ENCODE measurements around the gene PLXND1.
"Not testable (repeated sequence)": the region's sequence is repeated elsewhere in the genome, so short reads cannot be mapped to it uniquely, and the experiment has no call there.

PLXND1 gene, protein sequence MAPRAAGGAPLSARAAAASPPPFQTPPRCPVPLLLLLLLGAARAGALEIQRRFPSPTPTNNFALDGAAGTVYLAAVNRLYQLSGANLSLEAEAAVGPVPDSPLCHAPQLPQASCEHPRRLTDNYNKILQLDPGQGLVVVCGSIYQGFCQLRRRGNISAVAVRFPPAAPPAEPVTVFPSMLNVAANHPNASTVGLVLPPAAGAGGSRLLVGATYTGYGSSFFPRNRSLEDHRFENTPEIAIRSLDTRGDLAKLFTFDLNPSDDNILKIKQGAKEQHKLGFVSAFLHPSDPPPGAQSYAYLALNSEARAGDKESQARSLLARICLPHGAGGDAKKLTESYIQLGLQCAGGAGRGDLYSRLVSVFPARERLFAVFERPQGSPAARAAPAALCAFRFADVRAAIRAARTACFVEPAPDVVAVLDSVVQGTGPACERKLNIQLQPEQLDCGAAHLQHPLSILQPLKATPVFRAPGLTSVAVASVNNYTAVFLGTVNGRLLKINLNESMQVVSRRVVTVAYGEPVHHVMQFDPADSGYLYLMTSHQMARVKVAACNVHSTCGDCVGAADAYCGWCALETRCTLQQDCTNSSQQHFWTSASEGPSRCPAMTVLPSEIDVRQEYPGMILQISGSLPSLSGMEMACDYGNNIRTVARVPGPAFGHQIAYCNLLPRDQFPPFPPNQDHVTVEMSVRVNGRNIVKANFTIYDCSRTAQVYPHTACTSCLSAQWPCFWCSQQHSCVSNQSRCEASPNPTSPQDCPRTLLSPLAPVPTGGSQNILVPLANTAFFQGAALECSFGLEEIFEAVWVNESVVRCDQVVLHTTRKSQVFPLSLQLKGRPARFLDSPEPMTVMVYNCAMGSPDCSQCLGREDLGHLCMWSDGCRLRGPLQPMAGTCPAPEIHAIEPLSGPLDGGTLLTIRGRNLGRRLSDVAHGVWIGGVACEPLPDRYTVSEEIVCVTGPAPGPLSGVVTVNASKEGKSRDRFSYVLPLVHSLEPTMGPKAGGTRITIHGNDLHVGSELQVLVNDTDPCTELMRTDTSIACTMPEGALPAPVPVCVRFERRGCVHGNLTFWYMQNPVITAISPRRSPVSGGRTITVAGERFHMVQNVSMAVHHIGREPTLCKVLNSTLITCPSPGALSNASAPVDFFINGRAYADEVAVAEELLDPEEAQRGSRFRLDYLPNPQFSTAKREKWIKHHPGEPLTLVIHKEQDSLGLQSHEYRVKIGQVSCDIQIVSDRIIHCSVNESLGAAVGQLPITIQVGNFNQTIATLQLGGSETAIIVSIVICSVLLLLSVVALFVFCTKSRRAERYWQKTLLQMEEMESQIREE (N-terminal part only)

DNA sequence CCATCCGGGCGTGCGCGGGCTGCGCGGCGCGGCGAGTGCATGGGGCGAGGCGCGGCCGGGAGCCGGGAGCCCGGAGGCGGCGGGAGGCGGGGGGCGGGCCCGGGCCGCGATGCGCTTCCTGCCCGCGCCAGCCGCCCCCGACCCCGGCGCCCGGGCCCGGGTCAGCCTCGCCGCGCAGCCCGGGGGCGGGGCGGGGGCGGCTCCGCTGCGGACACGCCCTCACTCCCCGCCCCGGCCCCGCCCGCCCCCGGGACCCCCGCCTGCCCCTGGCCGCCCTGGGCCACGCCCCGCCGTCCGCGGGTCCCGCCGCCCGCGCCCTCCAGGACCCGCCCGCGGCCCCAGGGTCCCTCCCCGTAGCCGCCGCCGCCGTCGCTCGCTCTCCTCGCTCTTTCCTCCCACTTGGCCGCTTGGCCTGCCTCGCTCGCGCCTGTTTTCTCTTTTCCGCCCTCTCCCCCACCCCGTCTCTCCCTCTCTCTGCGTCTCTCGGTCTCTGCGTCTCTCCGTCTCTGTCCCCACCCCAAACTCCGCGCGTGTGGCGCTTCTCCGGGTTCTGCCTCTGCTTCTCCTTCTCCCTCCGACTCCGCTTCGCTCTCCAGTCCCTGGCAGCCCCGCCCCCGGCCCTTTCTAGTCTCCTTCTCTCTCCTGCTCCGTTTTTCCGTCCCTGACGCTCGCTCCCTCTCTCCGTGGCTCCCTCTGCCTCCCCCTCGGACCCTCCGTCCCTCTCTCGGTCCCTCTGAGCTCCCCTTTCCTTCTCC lies at the start of gene PLXND1:
Gene PLXND1 (minus strand): TSS at position 41 of the 755 bp plus-strand sequence. CDS start 37 bp downstream, at position 4.
- peak in 2 of 4 experiments; percentile 5 to 39 for DNase-seq

DNA sequence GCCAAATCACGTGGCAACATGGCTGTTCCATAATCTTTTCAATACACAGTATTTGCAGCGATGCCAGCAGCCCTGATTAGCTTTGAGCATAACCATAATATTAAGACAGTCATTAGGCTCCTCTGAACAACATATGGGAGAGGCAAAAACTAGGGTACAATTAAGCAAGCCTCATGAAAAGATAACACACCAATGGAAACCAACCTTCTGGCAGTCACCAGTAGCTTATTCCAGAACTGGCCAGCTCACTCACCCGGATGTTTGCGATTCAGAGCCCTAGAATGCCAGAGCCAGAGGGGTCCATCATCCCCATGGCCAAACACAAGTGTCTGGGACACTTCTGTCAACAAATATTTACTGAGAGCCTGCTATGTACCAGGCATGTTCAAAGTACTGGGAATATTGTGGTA lies 48.8 kb upstream of the PLXND1 start:
- DNase-seq, result no peak

DNA sequence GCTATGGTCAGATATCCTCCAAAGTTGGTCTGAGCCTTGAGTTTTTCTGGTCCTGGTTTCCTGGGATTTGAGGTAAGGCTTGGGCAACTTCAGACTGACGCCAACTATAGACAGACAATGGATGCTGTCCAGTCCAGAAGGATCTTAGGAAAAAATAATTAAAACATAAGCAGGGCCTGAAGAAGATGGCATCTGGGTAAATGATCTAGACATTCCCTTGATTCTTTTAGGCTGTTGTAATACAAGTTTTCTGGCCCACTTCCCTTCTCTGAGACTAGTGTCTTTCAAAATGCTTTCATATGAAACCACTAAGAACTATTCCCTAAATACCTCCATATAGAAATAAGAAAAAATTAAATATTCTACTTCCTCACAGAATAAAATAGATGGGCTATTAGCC lies 47.7 kb upstream of the PLXND1 start:
- no peak for DNase-seq

DNA sequence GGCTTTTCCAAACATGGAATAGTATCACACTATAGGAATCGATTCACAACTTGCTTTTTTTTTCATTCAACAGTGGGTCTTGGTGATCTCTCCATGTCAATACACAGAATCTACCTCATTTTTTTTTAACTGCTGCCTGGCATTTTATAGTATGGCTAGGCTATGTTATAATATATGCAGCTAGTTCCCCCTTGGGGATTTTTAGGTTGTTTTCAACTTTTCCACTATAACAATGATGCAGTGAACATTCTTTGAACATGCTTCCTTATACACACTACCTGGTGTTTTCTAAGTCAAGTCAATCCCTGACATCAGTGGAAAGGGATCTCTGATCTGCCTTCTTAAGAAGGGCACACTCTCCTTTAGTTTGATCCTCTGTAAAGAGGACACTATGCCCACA lies 46.5 kb upstream of the PLXND1 start:
- DNase-seq, result no peak

DNA sequence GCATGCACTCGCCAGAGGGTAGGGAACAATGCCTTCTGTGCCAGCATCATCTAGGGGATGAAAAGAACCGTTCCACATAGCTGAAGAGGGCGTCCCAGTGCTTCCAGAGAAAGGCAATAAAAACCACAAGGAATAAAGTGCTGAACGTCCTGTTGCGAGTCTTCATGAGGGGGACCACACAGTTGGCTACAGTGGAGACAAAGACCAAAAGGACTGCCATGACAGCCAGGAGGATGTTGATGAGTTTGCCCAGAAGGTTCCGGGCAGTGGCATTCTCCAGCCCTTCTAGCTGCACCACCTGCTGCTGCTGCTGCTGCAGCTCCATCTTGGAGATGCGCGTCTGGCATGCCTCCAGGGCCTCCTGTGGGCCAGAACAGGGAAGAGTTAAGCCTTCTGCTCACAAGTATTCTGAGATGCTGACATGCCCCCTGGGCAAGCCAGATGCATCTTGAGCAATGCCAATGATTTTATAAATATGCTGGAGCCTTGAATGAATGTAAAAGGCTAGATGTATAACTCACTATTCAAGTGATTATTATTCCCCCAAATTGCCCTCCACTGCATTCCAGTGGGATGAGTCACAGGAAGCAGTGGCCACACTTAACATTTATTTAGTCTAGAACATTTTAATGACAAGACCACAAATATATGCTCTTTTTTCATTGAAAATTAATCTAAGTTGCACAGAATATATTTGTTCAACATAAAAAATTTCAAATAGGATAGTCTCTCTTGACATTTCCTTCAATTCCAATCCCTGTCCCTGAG lies 45.1 kb upstream of the PLXND1 start:
- DNase-seq, result no peak

DNA sequence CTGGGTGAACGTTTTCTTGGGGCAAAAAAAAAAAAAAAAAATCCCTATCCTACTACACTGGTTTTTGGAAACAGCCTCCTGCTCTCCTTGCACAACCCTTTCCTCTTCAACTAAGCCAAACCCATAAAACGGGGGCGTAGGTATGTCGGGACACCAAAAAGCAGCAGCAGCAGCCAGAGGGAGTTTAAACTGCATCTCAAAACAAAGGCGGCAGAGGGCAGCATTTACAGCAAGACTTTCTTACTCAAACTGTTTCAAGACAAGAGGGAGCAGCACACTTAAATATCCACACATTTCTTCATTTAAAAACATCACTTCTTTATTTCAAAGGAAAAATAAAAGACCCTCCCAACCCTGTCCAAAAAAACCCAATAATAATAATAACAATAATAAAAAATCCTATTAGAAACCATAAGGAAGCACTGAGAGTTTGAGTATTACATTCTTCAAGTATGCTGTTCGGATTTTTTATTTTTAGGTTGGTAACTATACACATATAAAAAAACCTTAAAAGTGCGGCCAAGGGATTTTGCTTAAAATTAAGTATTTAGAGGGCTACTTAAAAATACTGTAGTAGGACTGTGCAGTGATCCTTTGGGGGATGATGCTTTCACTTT lies 43.9 kb upstream of the PLXND1 start:
- DNase-seq, result peak in 2 of 4 experiments; percentile 3 to 29

DNA sequence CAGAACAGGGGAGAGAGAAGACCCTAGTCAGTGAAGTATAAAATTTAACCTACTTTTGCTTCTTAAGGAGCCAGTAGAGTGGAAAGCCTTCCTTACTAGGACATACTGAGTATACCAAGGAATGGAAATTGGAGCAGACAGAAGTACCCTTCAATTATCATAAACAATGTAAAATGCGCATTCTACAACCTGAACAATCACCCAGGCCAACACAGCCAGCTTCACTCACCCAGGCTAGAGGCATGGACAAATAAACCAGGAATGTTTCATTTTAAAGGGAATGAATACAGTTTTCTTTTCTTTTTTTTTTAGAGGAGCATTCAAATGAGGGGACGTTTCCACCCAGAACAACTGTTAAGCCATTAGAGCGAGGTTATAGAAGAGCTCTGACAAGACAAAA lies 41.9 kb upstream of the PLXND1 start:
- no peak for DNase-seq

DNA sequence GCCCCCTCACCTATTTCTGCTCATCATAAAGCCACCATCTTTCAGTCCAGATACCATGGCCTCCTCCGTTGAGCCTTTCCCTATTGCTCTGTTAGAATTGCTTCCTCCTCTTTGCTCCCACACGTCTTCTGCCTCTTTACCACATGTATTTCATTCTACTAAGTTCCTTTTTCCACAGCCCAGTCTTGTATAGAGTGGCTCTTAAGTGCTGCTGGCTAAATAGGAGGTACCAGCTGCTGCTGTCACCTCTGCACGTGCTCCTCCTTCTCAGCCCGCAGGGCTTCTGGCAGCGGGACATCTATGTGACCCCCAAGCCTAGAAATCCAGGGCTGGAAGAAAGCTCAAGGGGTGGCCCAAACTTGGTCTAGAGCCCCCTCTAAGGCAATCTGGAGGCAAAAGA lies 38.8 kb upstream of the PLXND1 start:
- DNase-seq, result no peak

DNA sequence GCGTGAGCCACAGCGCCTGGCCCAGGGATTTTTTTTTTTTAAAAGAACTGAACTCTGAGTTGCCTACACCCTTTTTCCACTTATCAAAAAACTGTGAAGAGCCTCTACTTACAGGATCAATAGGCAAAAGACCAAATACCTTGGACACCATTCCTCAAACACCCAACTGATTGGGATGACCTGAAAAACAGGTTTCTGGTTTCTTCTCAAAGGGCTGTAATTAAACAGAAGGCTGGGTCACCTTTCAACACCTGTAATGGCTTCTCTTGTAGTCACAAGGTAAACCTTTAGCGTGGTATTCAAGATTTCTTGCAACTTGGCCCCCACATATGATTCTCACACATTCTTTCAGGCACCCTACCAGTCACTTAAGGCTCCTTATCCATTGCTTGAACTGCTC lies 38.4 kb upstream of the PLXND1 start:
- DNase-seq, result no peak

DNA sequence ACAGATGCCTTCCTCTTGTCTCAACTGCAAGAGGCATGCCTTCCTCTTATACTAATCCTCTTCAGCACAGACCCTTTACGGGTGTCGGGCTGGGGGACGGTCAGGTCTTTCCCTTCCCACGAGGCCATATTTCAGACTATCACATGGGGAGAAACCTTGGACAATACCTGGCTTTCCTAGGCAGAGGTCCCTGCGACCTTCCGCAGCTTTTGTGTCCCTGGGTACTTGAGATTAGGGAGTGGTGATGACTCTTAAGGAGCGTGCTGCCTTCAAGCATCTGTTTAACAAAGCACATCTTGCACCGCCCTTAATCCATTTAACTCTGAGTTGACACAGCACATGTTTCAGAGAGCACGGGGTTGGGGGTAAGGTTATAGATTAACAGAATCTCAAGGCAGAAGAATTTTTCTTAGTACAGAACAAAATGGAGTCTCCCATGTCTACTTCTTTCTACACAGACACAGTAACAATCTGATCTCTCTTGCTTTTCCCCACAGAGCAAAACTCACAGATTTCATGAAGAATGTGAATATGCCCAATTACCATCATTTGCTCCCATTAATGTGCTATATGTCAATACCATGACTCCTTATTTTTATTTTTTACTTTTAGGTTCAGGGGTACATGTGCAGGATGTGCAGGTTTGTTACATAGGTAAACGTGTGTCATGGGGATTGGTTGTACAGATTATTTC lies 35.2 kb upstream of the PLXND1 start:
- DNase-seq, result not testable (repeated sequence)

DNA sequence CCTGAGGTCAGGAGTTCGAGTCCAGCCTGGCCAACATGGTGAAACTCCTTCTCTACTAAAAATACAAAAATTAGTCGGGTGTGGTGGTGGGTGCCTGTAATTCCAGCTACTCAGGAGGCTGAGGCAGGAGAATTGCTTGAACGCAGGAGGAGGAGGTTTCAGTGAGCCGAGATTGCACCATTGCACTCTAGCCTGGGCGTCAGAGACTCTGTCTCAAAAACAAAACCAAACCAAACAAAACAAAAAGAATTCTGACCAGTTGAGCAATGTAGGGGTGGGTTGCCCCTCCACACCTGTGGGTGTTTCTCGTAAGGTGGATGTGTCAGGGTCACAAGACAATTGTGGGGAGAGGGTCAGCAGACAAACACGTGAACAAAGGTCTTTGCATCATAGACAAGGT lies 34.5 kb upstream of the PLXND1 start:
- not testable (repeated sequence) for DNase-seq

DNA sequence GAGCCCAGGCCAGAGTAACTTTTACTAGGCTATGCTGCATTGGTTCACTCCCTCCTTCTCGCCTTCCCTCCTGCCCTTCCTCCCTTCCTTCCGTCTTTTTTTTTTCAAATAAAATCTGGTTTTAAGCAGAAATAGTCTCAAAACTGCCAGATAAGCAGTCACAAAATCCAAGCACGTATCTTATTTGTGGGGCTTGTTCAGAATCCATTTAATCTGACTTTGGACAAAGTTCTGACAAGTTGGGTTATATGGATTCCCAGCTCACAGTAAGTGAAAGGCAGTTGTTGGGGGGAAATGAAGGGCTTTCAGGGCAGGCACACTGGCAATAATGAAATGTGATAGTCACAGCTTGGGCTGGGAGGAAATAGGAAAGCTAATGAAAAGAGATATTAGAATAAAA lies 32.0 kb upstream of the PLXND1 start:
- DNase-seq, result no peak

DNA sequence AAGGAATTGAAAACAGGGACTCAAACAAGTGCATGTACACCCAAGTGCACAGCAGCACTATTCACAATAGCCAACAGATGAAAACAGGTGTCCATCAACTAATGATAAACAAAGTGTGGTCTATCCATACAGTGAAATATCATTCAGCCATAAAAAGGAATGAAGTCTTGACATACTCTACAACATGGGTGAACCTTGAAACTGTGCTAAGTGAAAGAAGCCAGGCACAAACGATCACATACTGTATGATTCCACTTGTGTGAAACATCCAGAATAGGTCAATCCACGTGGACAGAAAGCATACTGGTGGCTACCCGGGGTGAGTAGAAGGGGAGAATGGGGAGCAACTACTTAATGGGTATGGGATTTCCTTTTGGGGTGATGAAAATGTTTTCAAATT lies 29.6 kb upstream of the PLXND1 start:
- no peak for DNase-seq

DNA sequence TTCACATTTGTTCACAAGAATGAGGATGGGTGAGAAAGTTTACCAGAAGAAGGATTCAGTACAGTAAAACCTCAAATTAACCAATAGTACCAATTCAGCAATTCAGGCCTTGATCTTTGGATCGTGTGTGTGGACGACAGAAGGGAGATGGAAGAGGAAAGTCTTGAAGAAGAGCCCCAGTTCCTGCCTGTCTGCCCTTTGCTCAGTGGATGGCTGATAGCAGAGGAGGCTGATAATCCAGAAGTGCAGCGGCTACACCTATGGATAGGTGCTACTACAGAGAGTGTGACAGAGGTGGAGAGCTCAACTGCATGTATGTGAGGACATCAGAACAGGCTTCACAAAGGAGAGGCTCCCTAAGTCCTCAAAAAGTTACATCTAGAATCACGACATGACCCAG lies 29.2 kb upstream of the PLXND1 start:
- DNase-seq, result no peak

DNA sequence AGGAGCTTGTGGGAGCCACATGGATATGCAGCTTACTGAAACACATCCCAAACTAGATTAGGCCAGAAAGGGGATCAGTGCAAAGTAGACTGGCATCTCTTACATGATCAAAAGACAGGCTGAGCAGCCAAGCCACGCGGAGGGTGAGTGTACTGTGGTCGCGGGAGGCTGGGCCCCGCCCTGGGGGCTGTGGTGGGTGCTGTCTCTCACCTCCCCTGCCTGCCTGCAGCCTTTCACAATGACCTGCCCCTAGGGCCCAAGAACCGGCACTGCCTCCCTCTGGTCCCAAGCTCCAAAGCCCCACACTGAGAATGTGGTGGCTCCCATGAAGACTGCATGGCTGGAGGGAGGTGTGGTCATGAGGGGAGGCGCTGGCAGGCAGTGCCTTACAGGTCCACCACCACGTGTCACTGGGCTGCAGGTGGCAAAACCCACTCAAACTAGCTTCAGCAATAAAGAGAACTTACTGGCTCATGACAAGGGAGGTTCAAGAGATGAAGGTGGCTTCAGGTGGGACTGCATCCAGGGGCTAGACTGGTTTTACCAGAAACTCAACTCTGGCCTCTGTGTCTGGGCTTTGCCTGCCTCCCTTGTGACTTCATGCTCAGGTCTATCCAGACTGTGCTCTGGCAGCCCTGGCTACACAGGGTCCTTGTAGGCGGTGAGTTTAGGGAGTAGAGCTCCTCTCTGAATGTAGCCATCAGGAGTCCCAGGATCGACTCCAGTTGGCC lies 27.4 kb upstream of the PLXND1 start:
- no peak for DNase-seq

DNA sequence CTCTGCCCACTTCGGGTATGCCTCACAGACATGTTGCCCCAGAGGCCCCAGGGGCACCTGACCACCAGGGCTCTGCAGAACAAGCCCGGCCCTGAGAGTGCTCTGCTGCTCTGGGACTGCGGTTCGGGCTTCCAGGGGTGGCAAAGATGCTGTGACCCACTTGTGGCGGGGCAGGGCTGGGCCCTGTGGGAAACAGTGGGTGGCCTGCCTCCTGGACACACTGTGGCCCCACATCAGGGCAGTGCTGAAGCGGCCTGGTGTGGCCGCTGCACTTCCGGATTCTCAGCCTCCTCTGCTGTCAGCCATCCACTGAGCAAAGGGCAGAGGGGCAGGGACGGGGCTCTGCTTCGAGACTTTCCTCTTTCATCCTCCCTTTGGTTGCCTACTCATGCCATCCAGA lies 26.5 kb upstream of the PLXND1 start:
- no peak for DNase-seq

DNA sequence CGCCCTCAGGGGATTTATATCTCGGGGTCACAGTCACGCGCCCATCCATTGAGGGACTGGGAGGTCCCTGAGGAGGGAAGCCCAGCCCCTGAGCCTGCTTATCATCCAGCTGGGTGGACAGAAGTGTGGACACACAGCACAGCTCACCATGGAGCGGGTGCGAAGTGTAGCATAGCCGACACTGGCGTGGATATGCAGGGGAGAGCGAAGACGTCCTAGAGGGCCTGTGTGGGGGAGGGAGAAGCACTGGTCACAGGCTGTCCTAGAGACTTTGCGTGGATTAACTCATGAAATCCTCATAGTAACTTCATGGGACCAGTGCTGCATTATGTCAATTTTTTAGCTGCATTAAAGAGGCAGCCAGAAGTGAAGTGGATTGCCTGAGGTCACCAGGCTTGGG lies 26.1 kb upstream of the PLXND1 start:
- no peak for DNase-seq

DNA sequence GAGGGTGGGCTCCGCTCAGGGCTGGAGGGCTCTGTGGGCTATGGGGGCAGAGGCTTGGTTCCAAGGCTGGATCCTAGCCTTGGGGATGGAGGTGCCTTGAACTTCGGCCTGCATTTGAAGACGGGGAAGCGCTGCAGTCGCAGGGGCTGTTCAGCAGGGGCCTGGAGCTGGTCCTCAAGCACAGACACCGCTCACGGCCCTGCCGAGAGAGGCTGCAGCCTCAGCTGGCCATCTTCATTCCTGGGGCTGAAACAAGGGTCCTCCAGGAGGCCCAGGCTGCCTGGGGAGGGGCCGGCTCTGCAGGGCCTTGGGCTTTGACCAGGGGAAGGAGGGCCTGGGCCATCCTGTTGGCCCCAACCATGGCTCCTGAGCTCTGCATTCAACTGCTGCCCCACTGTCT lies 25.6 kb upstream of the PLXND1 start:
- no peak for DNase-seq

DNA sequence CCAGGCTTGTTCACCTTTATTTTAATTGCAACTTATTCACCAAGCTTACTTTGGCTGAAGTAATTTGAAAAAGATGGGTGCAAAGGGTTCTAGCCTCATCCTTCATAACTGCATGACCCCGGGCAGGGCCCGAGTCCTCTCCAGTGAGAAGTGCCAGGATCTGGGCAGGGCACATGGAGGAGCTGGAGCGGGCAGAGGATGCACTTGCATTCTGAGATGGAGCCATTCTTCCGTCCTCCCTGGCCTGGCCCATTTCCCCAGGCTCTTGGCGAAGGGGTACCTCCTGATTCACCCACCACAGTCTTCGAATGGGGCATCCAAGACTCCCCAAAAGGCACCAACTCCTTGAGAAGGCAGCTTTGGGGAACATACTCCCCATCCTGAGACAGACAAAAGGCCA lies 22.5 kb upstream of the PLXND1 start:
- DNase-seq, result no peak

DNA sequence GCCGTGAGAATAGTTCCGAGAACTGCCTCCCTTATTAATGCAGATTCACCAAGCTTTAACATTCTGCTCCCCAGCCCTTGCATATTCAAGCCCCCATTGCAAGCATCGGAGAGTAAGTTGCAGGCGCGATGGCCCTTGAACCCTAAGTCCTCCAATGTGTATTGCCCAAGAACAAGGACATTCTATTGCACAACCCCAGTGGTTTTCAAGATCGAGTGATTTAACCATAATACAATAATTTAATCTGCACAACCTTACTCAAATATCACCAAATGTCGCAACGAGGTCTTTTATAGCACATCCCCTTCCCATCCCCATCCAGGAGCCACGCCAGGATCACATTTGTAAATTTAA lies 21.7 kb upstream of the PLXND1 start:
- no peak for DNase-seq
